Endothelial cell of hepatic sinusoid (primary cell): ENCODE measurements around the gene CPED1.

Experiments used
- in situ Hi-C: cut with HindIII; loops from 2 replicates; pipeline ENCODE4 v1.10.0; 2017; ENCODE audit warnings: low sequenced_read_pairs

The CPED1 gene

GRCh38 chr7:121334875-121335648, 346.6 kb downstream of the CPED1 start:
- in situ Hi-C loops: no loop called here

- in situ Hi-C loops: no loop called here
These were observed 348.1 kb downstream of the CPED1 start for GRCh38 chr7:121336579-121336978.

- in situ Hi-C loops: no loop called here
These were observed 348.9 kb downstream of the CPED1 start for GRCh38 chr7:121337398-121337797.

- in situ Hi-C loops: no loop called here
These were observed 350.6 kb downstream of the CPED1 start for GRCh38 chr7:121339082-121339481.

GRCh38 chr7:121341933-121342332, 353.4 kb downstream of the CPED1 start:
- in situ Hi-C loops: no loop called here

- in situ Hi-C loops: no loop called here
These were observed 354.1 kb downstream of the CPED1 start for GRCh38 chr7:121342631-121343030.

GRCh38 chr7:121343302-121343701, 354.8 kb downstream of the CPED1 start:
- in situ Hi-C loops: no loop called here

- in situ Hi-C loops: no loop called here
These were observed 355.6 kb downstream of the CPED1 start for GRCh38 chr7:121344093-121344492.

GRCh38 chr7:121344497-121344896, 356.0 kb downstream of the CPED1 start:
- in situ Hi-C loops: no loop called here
